Spleen (tissue), 11 donors: ENCODE measurements around the gene ZBTB4. TPM values are rescaled to one million over a fixed set of nuclear protein-coding genes. Genes with fewer than 3 reads are reported as not detected.

ENCODE experiments used
- DNase-seq: peaks from one replicate; pipeline ENCODE4 v3.0.0-alpha.2; 2020
- H3K27ac ChIP-seq, 8 donors: fragments of 200-600 bp; sonication (generic) in 7 of 8; 1 replicate in 4 of 8; 2 replicates in 4 of 8; pipeline versions ENCODE4 v1.5.0 to v1.8.0; 2016 to 2021; ENCODE audit warnings: inconsistent platforms in 4 of 8, mild to moderate bottlenecking in 4 of 8, moderate library complexity in 1 of 8
- H3K27me3 ChIP-seq, 7 donors: fragments of 200-600 bp; sonication (generic) in 6 of 7; replicated peaks in 1 of 7; 1 replicate in 4 of 7; 2 replicates in 3 of 7; pipeline versions ENCODE4 v1.5.0 to v1.8.0; 2016 to 2021; ENCODE audit warnings: inconsistent platforms in 3 of 7, mild to moderate bottlenecking in 1 of 7
- H3K36me3 ChIP-seq, 6 donors: fragments of 200-600 bp; sonication (generic) in 5 of 6; 1 replicate in 4 of 6; 2 replicates in 2 of 6; pipeline versions ENCODE4 v1.5.0 to v1.8.0; 2016 to 2021; ENCODE audit warnings: inconsistent platforms in 2 of 6
- H3K4me1 ChIP-seq, 6 donors: fragments of 200-600 bp; sonication (generic) in 5 of 6; 1 replicate in 3 of 6; 2 replicates in 3 of 6; pipeline versions ENCODE4 v1.5.0 to v1.8.0; 2016 to 2021; ENCODE audit warnings: inconsistent platforms in 3 of 6
- H3K4me3 ChIP-seq, 8 donors: fragments of 200-600 bp; sonication (generic) in 7 of 8; 1 replicate in 4 of 8; 2 replicates in 4 of 8; pipeline versions ENCODE4 v1.5.0 to v1.8.0; 2016 to 2021; ENCODE audit warnings: inconsistent platforms in 4 of 8, mild to moderate bottlenecking in 4 of 8, moderate library complexity in 2 of 8
- H3K9me3 ChIP-seq, 8 donors: fragments of 200-600 bp; sonication (generic) in 7 of 8; 1 replicate in 4 of 8; 2 replicates in 4 of 8; pipeline versions ENCODE4 v1.5.0 to v1.8.0; 2016 to 2021; ENCODE audit warnings: inconsistent platforms in 4 of 8
- CTCF ChIP-seq, 11 experiments: fragments of 200-600 bp in 7 of 11; fragments of 450-650 bp in 4 of 11; sonication (generic) in 4 of 11; IDR thresholded peaks in 8 of 11; conservative IDR thresholded peaks in 3 of 11; 1 replicate in 7 of 11; 2 replicates in 4 of 11; pipeline versions ENCODE4 v1.4.0 to v1.8.0; 2016 to 2021; ENCODE audit warnings: antibody characterized with exemption in 11 of 11, inconsistent platforms in 4 of 11, mild to moderate bottlenecking in 1 of 11
- POLR2A ChIP-seq, 3 donors: fragments of 450-650 bp; IDR thresholded peaks; one replicate each; pipeline ENCODE4 v1.5.1; 2017; ENCODE audit warnings: antibody characterized with exemption in 3 of 3, mild to moderate bottlenecking in 1 of 3
- POLR2AphosphoS5 ChIP-seq, 3 donors: sonication (generic); formaldehyde crosslinking; IDR thresholded peaks; one replicate each; pipeline ENCODE4 v1.5.1; 2017; ENCODE audit warnings: antibody characterized with exemption in 3 of 3
- WGBS, 5 donors: extraction: QIAGEN DNeasy Blood & Tissue Kit in 3 of 5; methylation state at CpG; one replicate each; pipeline versions ENCODE4 v1.1.5 to v1.1.7; 2013 to 2018; 5-methylcytosine and 5-hydroxymethylcytosine counted together
- intact Hi-C: fragments of 100-400 bp; cut with DNase I; formaldehyde crosslinking; loops from one replicate; pipeline ENCODE4 v1.15.0; 2023; ENCODE audit warnings: low total_unique reads
- polyA plus RNA-seq, 3 donors: library from polyadenylated mRNA; stranded (reverse); fragments of 200-250 nt; gene quantifications; one replicate each; pipeline ENCODE4 v1.2.1, GENCODE V29; 2013
- total RNA-seq, 7 donors: library from RNA; depleted of rRNA in 3 of 7; stranded (reverse); fragments of >200 nt in 3 of 7; fragmentation: NEBNext Ultra II Directional in 4 of 7; extraction: Animal tissue kit (Norgen Biotek cat#: 25700) in 4 of 7; gene quantifications; one replicate each; pipeline versions ENCODE4 v1.1.0 to v1.2.1, GENCODE V29; 2016 to 2021
- donor health status: healthy with polysubstance abuse.
- donor health status: DM: no; HTN: no; CAD: no; lungs with moderate emphysema.
- donor health status: DM: no; HTN: no; CAD: no.
- donor health status: Bipolar disorder and iron deficiency.
- donor health status: healthy.
- donor health status: DM: no; HTN: no; CAD: no.
- donor health status: DM: yes; HTN: yes; CAD: no.

ZBTB4 gene
- total and polyA plus RNA-seq, 10 donors: 10.5 to 68.8 (median 42.2) TPM

- Histone ChIP-seq H3K4me1 (peaks cover 14 to 27% (median 21%) of the 10 kb centered on the region in 6 donors), H3K9me3 (no peaks in the 10 kb centered on the region), H3K27me3 (peaks cover 0 to 1% (median 0%) of the 10 kb centered on the region in 7 donors), H3K36me3 (no peaks in the 10 kb centered on the region), H3K27ac (no peak overlapping the region), H3K4me3 (no peak overlapping the region)
- TF ChIP-seq POLR2A (IDR thresholded peaks at IDR 0.05): no peak
- DNase-seq: no peak
- 92 to 95% (median 94%) methylated on average over 10 to 11 of the region's 11 CpGs for WGBS, 5 donors
- intact Hi-C loops: no loop called here
Measured at GRCh38 chr17:7432296-7432695, 47.1 kb downstream of the ZBTB4 start.

GRCh38 chr17:7431231-7431630, 48.2 kb downstream of the ZBTB4 start:
- Histone ChIP-seq H3K4me1 (peaks cover 4 to 16% (median 10%) of the 10 kb centered on the region in 6 donors), H3K27me3 (no peaks in the 10 kb centered on the region), H3K27ac (no peak overlapping the region), H3K4me3 (no peak overlapping the region), H3K36me3 (no peaks in the 10 kb centered on the region), H3K9me3 (no peaks in the 10 kb centered on the region)
- WGBS, 5 donors: 80 to 95% (median 84%) methylated on average over 1 of the region's 1 CpG
- TF ChIP-seq POLR2AphosphoS5 (IDR thresholded peaks at IDR 0.05) (no peak), CTCF (IDR thresholded peaks at IDR 0.05 in 8 of 11, conservative IDR thresholded peaks at IDR 0.05 in 3 of 11) (no peak), POLR2A (IDR thresholded peaks at IDR 0.05) (no peak)
- DNase-seq: no peak
- intact Hi-C loops: no loop called here

GRCh38 chr17:7429722-7430121, 49.7 kb downstream of the ZBTB4 start:
- intact Hi-C loops: no loop called here
- no peak for DNase-seq
- no peak for TF ChIP-seq CTCF (IDR thresholded peaks at IDR 0.05 in 8 of 11, conservative IDR thresholded peaks at IDR 0.05 in 3 of 11)
- no peak for TF ChIP-seq POLR2A (IDR thresholded peaks at IDR 0.05)
- no peak for TF ChIP-seq POLR2AphosphoS5 (IDR thresholded peaks at IDR 0.05)
- H3K9me3 ChIP-seq: no peaks in the 10 kb centered on the region
- WGBS, 5 donors: 92 to 96% (median 94%) methylated on average over 9 to 10 of the region's 10 CpGs
- H3K4me3 ChIP-seq: no peak overlapping the region
- H3K27ac ChIP-seq: no peak overlapping the region
- H3K27me3 ChIP-seq: no peaks in the 10 kb centered on the region
- peaks cover 0 to 1% (median 0%) of the 10 kb centered on the region in 6 donors for H3K4me1 ChIP-seq
- H3K36me3 ChIP-seq: no peaks in the 10 kb centered on the region

- intact Hi-C loops: no loop called here
- Histone ChIP-seq H3K9me3 (no peaks in the 10 kb centered on the region), H3K4me3 (no peak within 1 kb of the TSS), H3K27me3 (no peaks in the 10 kb centered on the region), H3K36me3 (no peaks in the 10 kb centered on the region), H3K4me1 (no peaks in the 10 kb centered on the region), H3K27ac (no peak within 1 kb of the TSS)
- TF ChIP-seq CTCF (IDR thresholded peaks at IDR 0.05 in 8 of 11, conservative IDR thresholded peaks at IDR 0.05 in 3 of 11) (no peak), POLR2A (IDR thresholded peaks at IDR 0.05) (no peak), POLR2AphosphoS5 (IDR thresholded peaks at IDR 0.05) (no peak)
- no peak for DNase-seq
- 57 to 81% (median 68%) methylated on average over 4 to 5 of the region's 5 CpGs for WGBS, 5 donors
Measured at GRCh38 chr17:7428557-7428956, 50.9 kb downstream of the ZBTB4 start, which contains the start of gene SPEM3. TSS of gene SPEM3 (plus strand) at chr17:7428857. CDS start at chr17:7428903, 46 bp downstream.

GRCh38 chr17:7427549-7427948, 51.9 kb downstream of the ZBTB4 start:
- intact Hi-C loops: no loop called here
- H3K9me3 ChIP-seq: no peaks in the 10 kb centered on the region
- WGBS, 5 donors: 80 to 93% (median 90%) methylated on average over 3 to 7 of the region's 7 CpGs
- no peak for TF ChIP-seq POLR2AphosphoS5 (IDR thresholded peaks at IDR 0.05)
- TF ChIP-seq POLR2A (IDR thresholded peaks at IDR 0.05): no peak
- TF ChIP-seq CTCF (IDR thresholded peaks at IDR 0.05 in 8 of 11, conservative IDR thresholded peaks at IDR 0.05 in 3 of 11): no peak
- H3K27ac ChIP-seq: no peak overlapping the region
- H3K36me3 ChIP-seq: no peaks in the 10 kb centered on the region
- no peak overlapping the region for H3K4me3 ChIP-seq
- no peak for DNase-seq
- H3K4me1 ChIP-seq: no peaks in the 10 kb centered on the region
- H3K27me3 ChIP-seq: no peaks in the 10 kb centered on the region
